Measurements from ENCODE around the gene CREBBP. TPM values are rescaled to one million over a fixed set of nuclear protein-coding genes. Genes with fewer than 3 reads are reported as not detected.

Gene CREBBP
- total RNA-seq, 1 donor from 2014 or later, result 31.4 TPM

- no peak for DNase-seq (ENCODE audit: low read depth)
- peaks cover 3% of the 10 kb centered on the region for H3K36me3 ChIP-seq (ENCODE audit: control insufficient read depth, insufficient read depth, low read length)
These were observed 110.6 kb downstream of the CREBBP start for GRCh38 chr16:3769942-3770341.

GRCh38 chr16:3769013-3769412 is 111.5 kb downstream of the CREBBP start:
- no peak for TF ChIP-seq CTCF (IDR thresholded peaks at IDR 0.05; ENCODE audit: insufficient read depth, low read length, poor library complexity, severe bottlenecking)
- Histone ChIP-seq H3K36me3 (ENCODE audit: control insufficient read depth, insufficient read depth, low read length) (peaks cover 2% of the 10 kb centered on the region), H3K27me3 (ENCODE audit: control insufficient read depth, insufficient read depth, low read length) (no peaks in the 10 kb centered on the region), H3K4me3 (ENCODE audit: low read depth, low read length) (no peak overlapping the region)
- no peak for DNase-seq (ENCODE audit: low read depth)

More at GRCh38 chr16:3769942-3770341, 110.6 kb downstream of the CREBBP start:
- TF ChIP-seq CTCF (IDR thresholded peaks at IDR 0.05; ENCODE audit: insufficient read depth, low read length, poor library complexity, severe bottlenecking), result no peak
- Histone ChIP-seq H3K27me3 (ENCODE audit: control insufficient read depth, insufficient read depth, low read length) (no peaks in the 10 kb centered on the region), H3K4me3 (ENCODE audit: low read depth, low read length) (no peak overlapping the region)

GRCh38 chr16:3767333-3767986 is 113.1 kb downstream of the CREBBP start:
- no peak for TF ChIP-seq CTCF (IDR thresholded peaks at IDR 0.05; ENCODE audit: insufficient read depth, low read length, poor library complexity, severe bottlenecking)
- no peaks in the 10 kb centered on the region for H3K27me3 ChIP-seq (ENCODE audit: control insufficient read depth, insufficient read depth, low read length)
- DNase-seq (ENCODE audit: low read depth), result no peak
- H3K36me3 ChIP-seq (ENCODE audit: control insufficient read depth, insufficient read depth, low read length), result peaks cover 2% of the 10 kb centered on the region
- H3K4me3 ChIP-seq (ENCODE audit: low read depth, low read length), result no peak overlapping the region

GRCh38 chr16:3766177-3766576 is 114.3 kb downstream of the CREBBP start:
- Histone ChIP-seq H3K27me3 (ENCODE audit: control insufficient read depth, insufficient read depth, low read length) (no peaks in the 10 kb centered on the region), H3K4me3 (ENCODE audit: low read depth, low read length) (no peak overlapping the region), H3K36me3 (ENCODE audit: control insufficient read depth, insufficient read depth, low read length) (peaks cover 2% of the 10 kb centered on the region)
- no peak for TF ChIP-seq CTCF (IDR thresholded peaks at IDR 0.05; ENCODE audit: insufficient read depth, low read length, poor library complexity, severe bottlenecking)
- no peak for DNase-seq (ENCODE audit: low read depth)

GRCh38 chr16:3764409-3764808 is 116.1 kb downstream of the CREBBP start:
- H3K27me3 ChIP-seq (ENCODE audit: control insufficient read depth, insufficient read depth, low read length), result no peaks in the 10 kb centered on the region
- TF ChIP-seq CTCF (IDR thresholded peaks at IDR 0.05; ENCODE audit: insufficient read depth, low read length, poor library complexity, severe bottlenecking), result no peak
- peaks cover 2% of the 10 kb centered on the region for H3K36me3 ChIP-seq (ENCODE audit: control insufficient read depth, insufficient read depth, low read length)
- no peak overlapping the region for H3K4me3 ChIP-seq (ENCODE audit: low read depth, low read length)
- DNase-seq (ENCODE audit: low read depth), result no peak
